Neural progenitor cell (in vitro differentiated cells): ENCODE measurements around the gene LDAH. TPM values are rescaled to one million over a fixed set of nuclear protein-coding genes. Genes with fewer than 3 reads are reported as not detected.
"Not testable (repeated sequence)": the region's sequence is repeated elsewhere in the genome, so short reads cannot be mapped to it uniquely, and the experiment has no call there.

Source experiments
- DNase-seq: peaks from one replicate; pipeline ENCODE4 v3.0.0-alpha.2; 2016; ENCODE audit warnings: low spot score
- H2AFZ ChIP-seq: fragments of 200-600 bp; sonication (generic); replicated peaks from 2 replicates; pipeline ENCODE4 v1.6.1; 2016; ENCODE audit warnings: antibody characterized with exemption
- H3F3A ChIP-seq: fragments of 200-600 bp; sonication (generic); 2 replicates; pipeline ENCODE4 v1.6.1; 2016; ENCODE audit warnings: antibody characterized with exemption, low read depth
- H3K27ac ChIP-seq: fragments of 200-600 bp; sonication (generic); 2 replicates; pipeline ENCODE4 v1.5.1; 2016; ENCODE audit warnings: mild to moderate bottlenecking
- H3K27me3 ChIP-seq: fragments of 200-600 bp; sonication (generic); 2 replicates; pipeline ENCODE4 v1.6.1; 2016; ENCODE audit warnings: mild to moderate bottlenecking, moderate library complexity
- H3K36me3 ChIP-seq: fragments of 200-600 bp; sonication (generic); 2 replicates; pipeline ENCODE4 v1.5.1; 2016
- H3K4me1 ChIP-seq: fragments of 200-600 bp; sonication (generic); 2 replicates; pipeline ENCODE4 v1.6.1; 2016; ENCODE audit warnings: mixed run types
- H3K4me2 ChIP-seq: fragments of 200-600 bp; sonication (generic); 2 replicates; pipeline ENCODE4 v1.6.1; 2016
- H3K4me3 ChIP-seq: fragments of 200-600 bp; sonication (generic); 2 replicates; pipeline ENCODE4 v1.5.1; 2016
- H3K79me2 ChIP-seq: fragments of 200-600 bp; sonication (generic); 2 replicates; pipeline ENCODE4 v1.6.1; 2016; ENCODE audit warnings: low read depth
- H3K9ac ChIP-seq: fragments of 200-600 bp; sonication (generic); 2 replicates; pipeline ENCODE4 v1.6.1; 2016
- H3K9me3 ChIP-seq: fragments of 200-600 bp; sonication (generic); 2 replicates; pipeline ENCODE4 v1.5.1; 2016; ENCODE audit warnings: low read depth
- H4K20me1 ChIP-seq: fragments of 200-600 bp; sonication (generic); 2 replicates; pipeline ENCODE4 v1.6.1; 2016; ENCODE audit warnings: low read depth
- H3K27ac Mint-ChIP-seq: 3 replicates; pipeline ENCODE4 v1.8.0; 2021; ENCODE audit warnings: mixed read lengths
- H3K27me3 Mint-ChIP-seq: 2 replicates; pipeline ENCODE4 v1.8.0; 2022; ENCODE audit warnings: low read depth, mild to moderate bottlenecking, inconsistent platforms, moderate library complexity, mixed read lengths; ENCODE audit not compliant: insufficient read depth
- H3K36me3 Mint-ChIP-seq: 3 replicates; pipeline ENCODE4 v1.8.0; 2021; ENCODE audit warnings: mixed read lengths
- H3K4me1 Mint-ChIP-seq: 3 replicates; pipeline ENCODE4 v1.8.0; 2021; ENCODE audit warnings: mixed read lengths
- H3K4me3 Mint-ChIP-seq: 3 replicates; pipeline ENCODE4 v1.8.0; 2021; ENCODE audit warnings: mild to moderate bottlenecking, moderate library complexity, mixed read lengths
- H3K9me3 Mint-ChIP-seq: 3 replicates; pipeline ENCODE4 v1.8.0; 2020; ENCODE audit warnings: mixed read lengths
- CTCF ChIP-seq: fragments of 200-600 bp; sonication (generic); IDR thresholded peaks from 2 replicates; pipeline ENCODE4 v1.5.1; 2017; ENCODE audit warnings: antibody characterized with exemption, mild to moderate bottlenecking
- EZH2 ChIP-seq: fragments of 200-600 bp; sonication (generic); IDR thresholded peaks from 2 replicates; pipeline ENCODE4 v1.6.1; 2017; ENCODE audit warnings: antibody characterized with exemption, mild to moderate bottlenecking, moderate library complexity
- EZH2phosphoT487 ChIP-seq: fragments of 200-600 bp; sonication (generic); IDR thresholded peaks from 2 replicates; pipeline ENCODE4 v1.6.1; 2017; ENCODE audit warnings: antibody characterized with exemption
- total RNA-seq: library from RNA; depleted of rRNA; stranded (reverse); fragments of >200 nt; gene quantifications from 2 replicates; pipeline ENCODE4 v1.2.3, GENCODE V29; 2015; ENCODE audit warnings: low replicate concordance

The LDAH gene
- total RNA-seq, 1 donor from 2014 or later: 45.2 TPM

DNA sequence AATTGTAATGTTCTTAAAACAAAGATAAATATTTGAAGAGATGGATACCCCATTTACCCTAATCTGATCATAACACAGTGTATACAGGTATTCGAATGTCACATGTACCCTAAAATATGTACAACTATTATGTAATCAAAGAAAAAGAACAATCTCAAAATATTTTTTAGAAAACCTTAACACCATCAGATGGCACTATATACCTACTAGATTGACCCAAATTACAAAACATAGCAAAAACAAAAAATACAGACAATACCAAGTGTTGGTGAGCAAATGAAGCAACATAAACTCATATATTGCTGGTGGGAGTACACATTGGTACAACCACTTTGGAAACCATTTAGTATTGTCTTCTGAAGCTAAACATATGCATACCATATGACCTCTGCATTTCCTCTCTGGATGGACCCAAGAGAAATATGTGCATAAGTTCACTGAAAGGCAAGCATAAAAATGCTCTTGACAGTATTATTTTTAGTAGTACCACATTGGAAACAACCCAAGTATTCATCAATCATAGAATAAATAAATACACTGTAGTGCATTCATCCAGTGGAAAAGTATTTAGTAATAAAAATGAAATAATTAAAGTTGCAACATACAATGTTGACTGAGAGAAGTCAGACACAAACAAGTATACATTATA is 100.2 kb downstream of the LDAH start:
- TF ChIP-seq EZH2phosphoT487 (no peak), EZH2 (no peak), CTCF (no peak)
- Mint-ChIP-seq H3K27me3 (peaks cover 2% of the 10 kb centered on the region), H3K4me1 (peaks cover under 1% of the 10 kb centered on the region), H3K36me3 (peaks cover 37% of the 10 kb centered on the region), H3K27ac (no peak overlapping the region), H3K9me3 (peaks cover 10% of the 10 kb centered on the region), H3K4me3 (no peak overlapping the region)
- Histone ChIP-seq H4K20me1 (no peaks in the 10 kb centered on the region), H3K4me2 (no peak overlapping the region), H2AFZ (no peak overlapping the region), H3K79me2 (peaks cover 13% of the 10 kb centered on the region), H3F3A (no peaks in the 10 kb centered on the region), H3K27me3 (no peaks in the 10 kb centered on the region), H3K9me3 (no peaks in the 10 kb centered on the region), H3K4me1 (no peaks in the 10 kb centered on the region), H3K27ac (no peak overlapping the region), H3K36me3 (no peaks in the 10 kb centered on the region), H3K9ac (no peak overlapping the region), H3K4me3 (no peak overlapping the region)
- DNase-seq: no peak

DNA sequence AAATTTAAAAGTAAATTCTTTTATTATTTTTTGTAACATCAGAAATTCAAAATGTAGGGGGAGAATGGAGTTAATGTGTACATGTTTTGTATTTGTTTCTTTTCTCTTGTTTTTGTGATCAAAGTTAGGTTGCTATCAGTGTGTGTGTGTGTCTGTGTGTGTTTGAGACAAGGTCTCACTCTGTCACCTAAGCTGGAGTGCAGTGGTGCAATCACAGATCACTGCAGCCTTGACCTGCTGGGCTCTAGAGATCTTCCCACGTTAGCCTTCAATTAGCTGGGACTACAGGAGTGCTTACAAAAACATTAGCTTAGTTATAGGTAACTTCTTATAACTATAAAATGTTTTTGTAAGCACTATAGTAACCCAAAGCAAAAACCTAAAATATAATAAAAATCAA is 105.3 kb downstream of the LDAH start:
- TF ChIP-seq EZH2: no peak
- no peak for TF ChIP-seq CTCF
- TF ChIP-seq EZH2phosphoT487: no peak
- H4K20me1 ChIP-seq: no peaks in the 10 kb centered on the region
- H3K27me3 ChIP-seq: no peaks in the 10 kb centered on the region
- H3K9ac ChIP-seq: no peak overlapping the region
- H3F3A ChIP-seq: no peaks in the 10 kb centered on the region
- no peak overlapping the region for H3K27ac ChIP-seq
- H3K27ac Mint-ChIP-seq: no peak overlapping the region
- H3K79me2 ChIP-seq: peaks cover 18% of the 10 kb centered on the region
- no peaks in the 10 kb centered on the region for H3K4me1 ChIP-seq
- H3K4me1 Mint-ChIP-seq: no peaks in the 10 kb centered on the region
- no peak overlapping the region for H2AFZ ChIP-seq
- no peak overlapping the region for H3K4me3 ChIP-seq
- no peaks in the 10 kb centered on the region for H3K9me3 ChIP-seq
- H3K36me3 Mint-ChIP-seq: peaks cover 44% of the 10 kb centered on the region
- no peak overlapping the region for H3K4me2 ChIP-seq
- peaks cover 30% of the 10 kb centered on the region for H3K9me3 Mint-ChIP-seq
- H3K4me3 Mint-ChIP-seq: no peak overlapping the region
- no peaks in the 10 kb centered on the region for H3K27me3 Mint-ChIP-seq
- H3K36me3 ChIP-seq: no peaks in the 10 kb centered on the region
- DNase-seq: no peak

- H3K36me3 ChIP-seq, H3K4me1 ChIP-seq, H3K27ac ChIP-seq, H3K4me2 ChIP-seq, H2AFZ ChIP-seq, DNase-seq, H3K9ac ChIP-seq, H3K27ac Mint-ChIP-seq, H3K9me3 ChIP-seq, H3K4me3 ChIP-seq, H3K4me1 Mint-ChIP-seq, H3K27me3 ChIP-seq, H3K27me3 Mint-ChIP-seq, H3K4me3 Mint-ChIP-seq, H4K20me1 ChIP-seq, H3F3A ChIP-seq: not testable (repeated sequence)
- Mint-ChIP-seq H3K36me3 (peaks cover 40% of the 10 kb centered on the region), H3K9me3 (peaks cover 37% of the 10 kb centered on the region)
- H3K79me2 ChIP-seq: peaks cover 18% of the 10 kb centered on the region
Measured at GRCh38 chr2:20716164-20716563, 106.7 kb downstream of the LDAH start.

DNA sequence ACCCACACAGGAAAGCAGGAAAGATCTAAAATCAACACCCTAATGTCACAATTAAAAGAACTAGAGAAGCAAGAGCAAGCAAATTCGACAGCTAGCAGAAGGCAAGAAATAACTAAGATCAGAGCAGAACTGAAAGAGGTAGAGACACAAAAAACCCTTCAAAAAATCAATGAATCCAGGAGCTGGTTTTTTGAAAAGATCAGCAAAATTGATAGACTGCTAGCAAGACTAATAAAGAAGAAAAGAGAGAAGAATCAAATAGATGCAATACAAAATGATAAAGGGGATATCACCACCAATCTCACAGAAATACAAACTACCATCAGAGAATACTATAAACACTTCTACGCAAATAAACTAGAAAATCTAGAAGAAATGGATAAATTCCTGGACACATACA is 108.5 kb downstream of the LDAH start:
- H3K9me3 Mint-ChIP-seq: peaks cover 28% of the 10 kb centered on the region
- not testable (repeated sequence) for H3K27me3 Mint-ChIP-seq, H4K20me1 ChIP-seq, H3K27ac ChIP-seq, H3K9ac ChIP-seq, H3K36me3 ChIP-seq, H3K9me3 ChIP-seq, H3K27ac Mint-ChIP-seq, H3K4me2 ChIP-seq, H3F3A ChIP-seq, H3K4me1 Mint-ChIP-seq, H3K4me1 ChIP-seq, H3K4me3 Mint-ChIP-seq, H3K27me3 ChIP-seq, H3K79me2 ChIP-seq, DNase-seq, H3K4me3 ChIP-seq, H2AFZ ChIP-seq
- peaks cover 32% of the 10 kb centered on the region for H3K36me3 Mint-ChIP-seq

DNA sequence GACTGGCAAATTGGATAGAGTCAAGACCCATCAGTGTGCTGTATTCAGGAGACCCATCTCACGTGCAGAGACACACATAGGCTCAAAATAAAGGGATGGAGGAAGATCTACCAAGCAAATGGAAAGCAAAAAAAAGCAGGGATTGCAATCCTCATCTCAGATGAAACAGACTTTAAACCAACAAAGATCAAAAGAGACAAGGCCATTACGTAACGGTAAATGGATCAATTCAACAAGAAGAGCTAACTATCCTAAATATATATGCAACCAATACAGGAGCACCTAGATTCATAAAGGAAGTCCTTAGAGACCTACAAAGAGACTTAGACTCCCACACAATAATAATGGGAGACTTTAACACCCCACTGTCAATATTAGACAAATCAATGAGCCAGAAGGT is 109.3 kb downstream of the LDAH start:
- not testable (repeated sequence) for H3K4me1 ChIP-seq, H4K20me1 ChIP-seq, H3K4me1 Mint-ChIP-seq, H3K36me3 ChIP-seq, H3K4me3 ChIP-seq, H3K4me2 ChIP-seq, H3K27ac Mint-ChIP-seq, H2AFZ ChIP-seq, H3K79me2 ChIP-seq, H3K27me3 ChIP-seq, DNase-seq, H3K27me3 Mint-ChIP-seq, H3K9me3 ChIP-seq, H3K9ac ChIP-seq, H3K4me3 Mint-ChIP-seq, H3F3A ChIP-seq, H3K27ac ChIP-seq
- Mint-ChIP-seq H3K9me3 (peaks cover 27% of the 10 kb centered on the region), H3K36me3 (peaks cover 31% of the 10 kb centered on the region)

- H2AFZ ChIP-seq: not testable (repeated sequence)
Measured at GRCh38 chr2:20711641-20712040, 111.3 kb downstream of the LDAH start.

More at GRCh38 chr2:20711641-20712040, 111.3 kb downstream of the LDAH start:
- Histone ChIP-seq H3K4me1 (peaks cover 13% of the 10 kb centered on the region), H4K20me1 (peaks cover 15% of the 10 kb centered on the region), H3K79me2 (peaks cover 12% of the 10 kb centered on the region)
- H3K4me2 ChIP-seq, H3K27ac ChIP-seq, H3K4me1 Mint-ChIP-seq, H3K27me3 ChIP-seq, H3K9ac ChIP-seq, H3K9me3 ChIP-seq, H3K36me3 ChIP-seq, H3K4me3 Mint-ChIP-seq, H3K27me3 Mint-ChIP-seq, H3K4me3 ChIP-seq, H3F3A ChIP-seq, H3K27ac Mint-ChIP-seq, DNase-seq: not testable (repeated sequence)
- peaks cover 27% of the 10 kb centered on the region for H3K36me3 Mint-ChIP-seq
- peaks cover 27% of the 10 kb centered on the region for H3K9me3 Mint-ChIP-seq
